NCI-H187 (cell line): ENCODE data around the gene TSPOAP1.
A peak's percentile ranks its signal among the peaks of the same experiment; 100 is the strongest.
"Not testable (repeated sequence)": the region's sequence is repeated elsewhere in the genome, so short reads cannot be mapped to it uniquely, and the experiment has no call there.

Experiments
- DNase-seq, 2 experiments: peaks; one replicate each; lab custom pipeline; 2025; lab: John Stamatoyannopoulos, UW

TSPOAP1 gene

DNA sequence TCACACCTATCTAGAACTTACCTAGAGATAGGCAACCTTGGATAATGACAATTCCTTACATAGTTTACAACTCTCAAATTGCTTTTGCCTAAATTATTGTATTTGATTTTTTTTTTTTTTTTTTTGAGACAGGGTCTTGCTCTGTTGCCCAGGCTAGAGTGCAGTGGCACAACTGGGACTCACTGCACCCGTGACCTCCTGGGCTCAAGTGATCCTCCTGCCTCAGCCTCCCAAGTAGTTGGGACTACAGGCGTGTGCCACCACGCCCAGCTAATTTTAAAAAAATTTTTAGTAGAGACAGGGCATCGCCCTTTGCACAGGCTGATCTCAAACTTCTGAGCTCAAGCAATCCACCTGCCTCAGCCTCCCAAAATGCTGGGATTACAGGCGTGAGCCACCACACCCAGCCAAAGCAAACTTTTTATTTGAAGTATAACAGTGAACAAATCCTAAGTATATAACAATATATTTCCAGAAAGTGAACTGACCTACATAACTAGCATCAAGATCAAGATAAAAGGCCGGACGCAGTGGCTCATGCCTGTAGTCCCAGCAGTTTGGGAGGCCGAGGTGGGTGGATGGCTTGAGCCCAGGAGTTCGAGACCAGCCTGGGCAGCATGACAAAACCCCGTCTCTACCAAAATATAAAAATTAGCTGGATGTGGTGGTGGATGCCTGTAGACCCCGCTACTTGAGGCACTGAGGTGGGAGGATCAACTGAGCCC is 12.7 kb upstream of the TSPOAP1 start:
- DNase-seq: not testable (repeated sequence)

DNA sequence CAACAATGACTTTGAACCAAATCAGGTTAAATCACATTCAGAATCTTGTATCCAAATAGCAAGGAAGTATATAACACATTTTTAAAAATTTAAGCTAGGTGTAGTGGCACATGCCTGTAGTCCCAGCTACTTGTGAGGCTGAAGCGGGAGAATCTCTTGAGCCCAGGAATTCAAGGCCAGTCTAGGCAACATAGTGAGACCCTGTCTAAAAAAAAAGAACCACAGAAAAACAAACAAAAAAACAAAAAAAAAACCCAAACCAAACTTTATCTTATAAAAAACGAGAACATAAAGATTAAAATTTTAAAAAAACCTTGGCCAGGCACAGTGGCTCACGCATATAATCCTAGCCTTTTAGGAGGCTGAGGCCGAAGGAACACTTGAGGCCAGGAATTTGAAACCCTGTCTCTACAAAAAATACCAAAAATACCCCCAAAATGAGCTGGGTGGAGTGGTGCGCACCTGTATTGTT is 11.8 kb upstream of the TSPOAP1 start:
- no peak for DNase-seq

DNA sequence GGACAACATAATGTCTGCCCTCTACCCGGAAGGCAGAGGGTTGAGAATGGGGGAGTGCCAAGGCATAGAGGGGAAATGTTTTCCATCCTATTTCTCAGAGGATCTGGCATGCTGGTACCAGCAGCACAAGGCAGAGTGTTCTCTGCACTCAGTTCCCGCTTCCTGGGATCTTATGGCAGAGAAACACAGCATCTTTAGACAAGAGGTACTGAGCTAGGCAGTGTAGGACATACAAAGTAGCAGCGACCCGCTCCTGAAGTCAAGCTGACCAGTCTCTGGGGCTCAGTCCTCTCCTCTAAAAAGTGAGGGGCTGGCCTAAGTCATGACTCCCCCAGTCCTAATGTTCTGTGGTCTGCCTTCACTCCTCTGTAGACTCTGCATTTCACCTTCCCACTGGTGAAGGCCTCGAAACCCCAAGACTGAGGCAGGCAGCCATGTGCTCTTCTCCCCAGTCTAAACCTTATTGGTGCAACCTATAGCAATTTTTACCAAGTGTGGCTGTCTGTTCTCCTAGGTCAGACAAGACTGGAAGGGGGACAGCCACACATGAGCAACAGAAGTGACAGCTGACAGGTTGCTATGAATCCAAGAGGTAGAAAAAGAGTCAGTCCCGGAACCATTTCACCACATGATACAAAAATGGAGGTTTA is 11.3 kb upstream of the TSPOAP1 start:
- no peak for DNase-seq

DNA sequence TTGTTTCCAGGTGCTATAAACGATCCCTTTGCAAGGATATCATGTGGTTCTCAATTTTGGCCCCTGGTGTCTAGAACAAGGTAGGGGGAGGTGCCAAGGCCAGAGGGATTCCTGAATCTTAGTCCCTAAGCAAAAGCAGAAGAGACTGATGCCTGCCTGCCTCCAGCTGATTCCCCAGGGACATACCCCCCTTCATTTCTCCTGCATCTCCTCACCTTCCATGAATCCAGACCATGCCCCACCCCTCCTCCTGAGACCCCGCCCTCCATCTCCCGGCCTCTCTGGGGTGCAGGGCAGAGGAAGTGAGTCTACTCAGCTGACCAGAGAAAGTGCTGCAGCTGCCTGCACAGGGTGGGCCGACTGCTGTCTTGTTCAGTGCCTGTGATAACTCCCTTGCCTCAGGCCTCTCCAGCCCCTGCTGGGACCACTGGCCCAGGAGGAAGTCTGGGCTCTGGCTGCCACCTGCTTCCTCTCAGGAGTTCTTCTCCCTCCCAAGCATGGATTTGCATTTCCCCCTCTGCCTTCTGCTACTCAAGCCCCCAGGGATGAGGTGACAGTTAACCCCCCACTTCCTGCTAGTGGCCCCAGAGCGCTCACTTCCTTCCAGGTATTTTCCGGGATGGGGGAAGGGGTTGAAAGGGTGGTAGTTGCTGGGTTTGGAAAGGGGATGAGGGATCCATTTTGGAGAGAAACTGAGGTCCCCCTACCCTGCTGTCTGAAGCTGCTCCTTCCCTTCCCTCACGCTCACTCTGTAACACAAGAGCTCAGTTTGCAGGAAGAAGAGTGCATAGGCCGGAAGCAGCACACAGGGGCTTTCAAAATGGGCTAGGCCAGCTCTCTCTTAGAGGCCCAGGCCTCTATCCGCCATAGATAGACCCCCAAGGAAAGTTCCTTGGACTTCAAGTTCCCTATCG is 10.5 kb upstream of the TSPOAP1 start:
- no peak for DNase-seq

DNA sequence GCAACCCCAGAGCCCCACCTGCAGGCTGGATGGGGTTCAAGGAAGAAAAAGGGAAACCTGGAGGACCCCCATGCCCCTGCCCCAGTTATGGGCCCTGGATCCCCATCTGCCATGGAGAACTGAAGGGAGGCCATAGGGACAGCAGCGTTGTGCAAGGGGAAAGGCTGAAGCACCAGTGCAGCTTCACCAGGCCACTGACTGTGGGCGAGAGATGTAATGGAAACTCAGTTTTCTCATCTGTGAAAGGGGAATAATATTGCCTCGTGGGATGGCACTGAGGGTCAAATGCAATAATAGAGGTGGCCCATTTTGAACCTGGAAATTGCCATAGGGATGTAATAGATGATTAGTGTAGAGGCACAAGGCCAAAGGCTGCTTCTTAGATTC is 9.9 kb upstream of the TSPOAP1 start:
- no peak for DNase-seq

DNA sequence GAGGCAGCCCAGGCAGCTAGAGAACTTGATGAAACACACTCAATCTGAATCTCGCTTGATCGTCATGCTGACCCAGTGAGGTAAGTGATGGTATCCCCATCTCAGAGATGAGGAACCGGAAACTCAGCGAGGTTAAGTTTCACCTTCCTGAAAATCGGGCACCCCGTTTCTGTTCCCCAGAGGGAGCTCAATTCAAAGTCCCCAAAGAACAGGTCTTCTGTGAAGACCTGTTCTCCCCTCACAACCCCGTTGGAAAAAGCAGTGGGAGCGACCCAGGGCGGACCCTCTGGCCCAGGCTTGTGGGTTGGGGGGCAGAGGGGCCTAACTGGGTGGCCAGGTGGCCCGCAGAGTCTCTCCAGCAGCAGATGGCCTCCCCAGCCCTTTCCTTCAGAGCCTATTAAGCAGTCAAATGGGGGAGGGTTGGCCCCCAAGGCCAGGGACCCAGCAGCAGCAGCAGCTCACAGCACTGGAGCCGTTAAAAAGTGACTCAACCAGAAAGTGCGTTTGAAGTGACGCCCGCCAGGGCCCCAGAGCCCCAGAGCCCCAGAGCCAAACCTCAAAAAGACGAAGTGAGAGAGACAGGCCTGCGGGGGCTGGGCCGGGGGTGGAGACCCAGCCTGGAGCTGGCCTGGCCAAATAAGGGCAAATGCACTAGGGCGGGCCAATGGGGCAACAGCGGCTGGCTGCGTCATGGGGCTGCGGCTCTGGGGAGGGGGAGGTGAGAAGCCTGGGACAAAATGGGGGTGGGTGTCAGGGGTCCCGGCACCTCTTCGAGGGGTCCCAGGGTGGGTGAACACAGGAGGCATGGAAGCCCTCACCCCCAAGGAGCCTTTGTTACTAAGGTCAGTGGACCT is 9.2 kb upstream of the TSPOAP1 start:
- no peak for DNase-seq

DNA sequence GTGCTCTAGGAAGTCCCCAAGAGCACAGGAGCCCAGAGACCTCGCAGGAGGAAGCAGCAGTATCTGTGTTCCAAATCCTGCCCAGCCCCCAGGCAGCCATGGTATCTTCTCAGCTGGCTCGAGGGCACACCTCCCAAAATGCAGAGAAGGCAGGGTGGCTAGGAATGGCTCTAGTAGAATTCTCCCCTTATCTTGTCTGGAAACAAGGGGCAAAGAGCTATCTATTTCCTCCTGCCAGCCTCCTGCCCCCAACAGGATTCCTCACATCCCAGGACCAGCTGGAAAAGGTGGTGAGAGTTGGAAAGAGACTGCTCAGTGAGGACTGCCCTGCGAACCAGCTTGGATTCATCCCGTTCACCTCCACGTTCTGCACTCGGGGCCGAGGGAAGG is 8.6 kb upstream of the TSPOAP1 start:
- no peak for DNase-seq

DNA sequence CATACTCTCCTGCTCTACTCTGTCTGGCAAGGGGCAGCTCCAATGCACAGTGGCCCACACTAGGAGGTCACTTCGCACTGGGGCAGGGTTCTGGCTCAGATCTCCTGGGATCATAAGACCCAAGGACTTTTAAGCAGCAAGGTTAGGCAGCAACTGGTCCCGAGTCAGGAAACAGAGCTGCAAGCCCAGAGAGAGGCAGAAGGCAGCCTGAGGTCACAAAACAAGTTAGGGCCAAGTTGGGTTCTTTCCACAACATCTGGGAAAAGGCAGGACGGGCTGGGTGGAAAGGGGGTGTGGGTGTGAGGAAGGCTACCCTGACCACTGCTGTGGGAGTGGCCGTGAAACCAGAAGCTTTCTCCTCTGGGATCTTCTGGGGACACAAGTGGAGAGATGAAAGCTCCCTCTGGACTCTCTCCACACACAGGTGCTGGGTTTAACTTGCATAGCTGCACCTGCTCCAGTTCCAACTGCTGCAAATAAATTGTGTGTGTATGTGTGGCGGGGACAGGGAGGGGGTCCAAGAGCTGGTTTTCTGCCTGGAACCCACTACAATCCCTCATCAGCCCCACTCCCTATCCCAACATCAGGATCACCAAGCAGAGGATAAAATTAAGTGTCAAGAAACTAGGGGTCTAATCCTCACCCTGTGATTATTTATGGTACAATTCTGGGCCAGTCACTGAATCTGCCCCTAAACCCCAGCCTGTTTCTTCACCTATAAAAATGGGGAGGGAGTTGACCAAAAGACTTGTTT is 8.0 kb upstream of the TSPOAP1 start:
- no peak for DNase-seq

DNA sequence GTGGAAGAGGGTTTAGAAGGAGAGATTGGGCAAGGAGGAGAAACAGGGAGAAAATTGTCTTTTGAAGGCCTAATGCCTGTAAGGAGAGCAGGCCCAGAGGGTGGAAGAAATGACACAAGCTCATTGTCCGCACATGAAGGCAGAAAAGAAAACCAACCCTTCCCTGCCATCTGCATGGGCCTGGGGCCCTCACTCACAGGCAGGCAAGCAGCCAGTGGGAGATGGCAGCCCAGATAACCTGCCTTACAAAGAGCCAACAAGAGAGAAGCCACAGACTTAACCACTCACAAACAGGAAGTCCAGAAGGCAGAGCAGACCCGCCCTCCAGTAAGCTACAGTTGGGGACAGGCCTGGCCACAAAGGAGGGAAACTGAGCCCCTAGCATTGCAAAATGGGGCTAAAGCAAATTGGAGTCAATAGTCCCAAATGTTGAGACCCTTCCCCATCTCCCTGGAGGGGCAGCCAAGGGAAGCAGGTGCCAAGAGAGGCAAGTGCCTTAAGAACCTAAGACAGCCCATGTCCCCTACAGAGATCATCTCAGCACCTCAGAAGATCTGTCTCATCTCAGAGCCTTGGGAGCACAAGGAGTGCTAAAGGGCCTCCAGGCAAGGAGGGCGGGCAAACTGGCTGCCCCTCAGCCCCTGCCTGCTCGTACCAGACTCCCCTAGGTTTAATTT is 7.3 kb upstream of the TSPOAP1 start:
- DNase-seq: no peak

DNA sequence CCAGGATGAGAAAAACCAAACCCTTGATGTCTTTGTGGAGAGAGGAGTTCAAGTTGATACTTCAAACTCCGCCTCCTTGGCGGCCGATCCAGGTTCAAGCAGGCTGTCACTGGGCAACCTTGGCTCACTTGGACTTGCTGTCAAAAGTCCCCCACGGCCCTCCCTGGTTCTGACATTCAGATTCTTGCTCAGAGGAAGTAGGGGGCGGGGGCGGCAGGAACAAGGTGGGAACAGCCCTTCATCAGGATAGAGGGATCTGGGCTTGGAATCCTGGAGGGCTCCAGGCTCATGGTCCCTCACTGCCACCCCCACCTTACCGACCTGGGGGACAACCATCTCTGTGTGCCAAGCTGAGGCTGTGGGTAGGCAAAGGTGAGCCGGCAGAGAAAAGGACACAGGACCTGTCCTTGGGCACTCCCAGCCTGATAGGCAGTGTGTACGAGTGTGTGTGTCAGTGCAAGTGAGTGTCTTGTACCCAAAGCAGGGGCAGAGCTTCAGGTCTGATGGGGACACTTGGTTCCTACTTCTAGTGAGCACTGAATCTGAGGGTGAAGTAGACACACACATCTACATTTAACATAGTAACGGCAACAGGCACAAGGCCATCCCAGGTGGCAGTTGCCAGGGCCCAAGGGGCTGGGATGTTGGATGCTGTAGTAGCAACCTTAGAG is 6.6 kb upstream of the TSPOAP1 start:
- no peak for DNase-seq

DNA sequence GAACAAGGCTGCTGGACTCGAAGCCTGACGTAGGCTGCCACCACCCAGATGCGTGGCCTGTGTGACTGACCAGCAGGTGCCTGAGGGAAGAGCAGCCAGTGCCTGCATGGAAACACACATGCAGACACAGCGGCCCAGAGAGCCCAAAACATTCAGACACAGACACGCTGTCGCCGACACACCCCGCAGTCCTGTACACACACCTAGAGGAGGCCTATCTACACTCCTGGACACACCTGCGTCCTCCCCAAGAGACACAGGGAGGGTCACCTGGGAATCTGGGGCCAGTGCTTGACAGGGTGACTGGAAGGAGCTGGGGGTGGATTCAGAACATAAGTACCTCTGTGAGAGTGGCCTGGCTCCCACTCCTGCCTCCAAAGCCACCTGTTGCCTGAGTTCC is 6.1 kb upstream of the TSPOAP1 start:
- peak in 1 of 2 experiments; percentile 19 for DNase-seq

DNA sequence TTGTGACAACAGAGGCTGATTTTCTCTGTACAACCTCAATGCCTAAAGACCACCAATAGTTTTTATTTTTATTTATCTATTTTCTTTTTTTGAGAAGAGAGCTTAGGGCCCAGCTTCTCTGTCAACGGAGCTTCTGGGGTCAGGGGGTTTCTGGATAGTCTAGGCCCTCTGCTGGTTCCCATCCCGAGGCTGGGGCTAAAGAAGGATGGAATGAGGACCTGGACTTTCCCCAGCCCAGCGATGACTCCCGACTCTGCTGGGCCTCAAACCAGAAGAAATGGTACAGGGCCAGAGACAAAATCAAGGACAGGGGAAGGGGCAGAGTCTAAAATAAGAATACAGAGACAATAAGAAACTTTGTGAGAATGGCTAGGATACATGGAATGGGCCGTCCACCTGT is 5.7 kb upstream of the TSPOAP1 start:
- DNase-seq: no peak

DNA sequence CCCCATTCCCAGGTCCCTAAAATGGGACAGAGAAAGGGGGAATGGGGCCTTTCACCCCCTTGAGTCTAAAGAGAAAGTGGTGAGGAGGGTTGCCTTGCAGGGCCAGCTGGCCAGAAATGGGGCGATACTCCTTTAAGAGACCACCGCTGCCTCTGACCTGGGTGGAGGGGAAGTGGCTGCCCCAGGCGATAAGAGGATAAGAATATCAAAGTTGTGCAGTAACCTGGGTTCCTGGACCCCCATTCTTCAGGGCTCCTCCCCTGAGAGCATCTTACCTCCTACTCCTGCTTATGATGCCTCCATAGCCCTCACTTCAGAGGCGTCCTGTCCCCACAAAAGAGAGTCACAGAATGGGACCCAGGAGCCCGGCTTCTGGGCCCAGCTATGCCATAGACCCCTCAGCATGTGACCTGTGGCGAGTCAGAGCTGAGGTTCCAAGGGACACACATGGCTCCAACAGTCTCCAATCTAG is 5.2 kb upstream of the TSPOAP1 start:
- DNase-seq: no peak

DNA sequence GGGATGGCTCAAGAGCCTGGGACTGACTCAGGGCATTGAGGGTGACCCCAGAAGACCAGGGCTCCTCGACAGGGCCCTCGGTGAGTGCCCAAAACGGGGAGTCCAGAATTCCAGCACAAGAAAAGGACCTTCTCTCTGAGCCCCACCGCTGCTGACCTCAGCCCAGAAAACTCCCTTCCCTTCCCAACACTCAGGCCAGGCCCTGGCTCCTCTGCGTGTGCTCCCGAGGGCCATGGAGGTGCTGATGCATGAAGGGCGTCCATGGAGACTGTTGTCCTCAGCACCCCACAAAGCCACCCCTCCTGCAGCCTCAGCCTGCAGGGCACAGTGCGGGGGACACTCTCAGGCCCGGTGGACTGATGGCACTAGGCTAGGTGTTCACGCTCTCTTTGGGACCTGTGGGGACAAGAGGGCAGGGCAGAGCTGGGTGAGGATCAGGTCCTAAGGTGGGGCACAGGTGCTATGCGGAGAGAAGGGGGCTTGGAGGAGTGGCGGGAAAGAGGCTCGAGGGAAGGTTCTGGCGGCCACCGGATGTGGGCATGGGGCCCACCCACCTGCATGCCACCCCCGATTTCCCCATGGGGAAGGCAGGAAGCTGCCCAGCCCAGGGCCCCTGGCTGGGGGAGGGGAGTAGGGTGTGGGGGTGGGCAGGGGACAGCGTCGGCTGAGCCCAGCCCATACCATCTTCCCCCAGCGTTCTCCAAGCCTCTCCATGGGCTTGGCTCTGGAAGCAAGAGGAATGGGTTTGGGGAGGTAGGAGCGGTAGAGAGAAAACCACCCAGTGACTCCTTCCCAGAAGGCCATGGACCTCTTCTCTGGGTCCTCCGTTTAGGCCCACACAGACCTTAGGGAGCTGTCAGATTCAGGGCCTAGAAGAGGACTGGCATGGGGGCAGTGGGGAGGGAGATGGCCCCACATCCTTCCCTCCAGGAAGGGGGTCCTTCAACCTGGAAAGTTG is 4.5 kb upstream of the TSPOAP1 start:
- DNase-seq: no peak

DNA sequence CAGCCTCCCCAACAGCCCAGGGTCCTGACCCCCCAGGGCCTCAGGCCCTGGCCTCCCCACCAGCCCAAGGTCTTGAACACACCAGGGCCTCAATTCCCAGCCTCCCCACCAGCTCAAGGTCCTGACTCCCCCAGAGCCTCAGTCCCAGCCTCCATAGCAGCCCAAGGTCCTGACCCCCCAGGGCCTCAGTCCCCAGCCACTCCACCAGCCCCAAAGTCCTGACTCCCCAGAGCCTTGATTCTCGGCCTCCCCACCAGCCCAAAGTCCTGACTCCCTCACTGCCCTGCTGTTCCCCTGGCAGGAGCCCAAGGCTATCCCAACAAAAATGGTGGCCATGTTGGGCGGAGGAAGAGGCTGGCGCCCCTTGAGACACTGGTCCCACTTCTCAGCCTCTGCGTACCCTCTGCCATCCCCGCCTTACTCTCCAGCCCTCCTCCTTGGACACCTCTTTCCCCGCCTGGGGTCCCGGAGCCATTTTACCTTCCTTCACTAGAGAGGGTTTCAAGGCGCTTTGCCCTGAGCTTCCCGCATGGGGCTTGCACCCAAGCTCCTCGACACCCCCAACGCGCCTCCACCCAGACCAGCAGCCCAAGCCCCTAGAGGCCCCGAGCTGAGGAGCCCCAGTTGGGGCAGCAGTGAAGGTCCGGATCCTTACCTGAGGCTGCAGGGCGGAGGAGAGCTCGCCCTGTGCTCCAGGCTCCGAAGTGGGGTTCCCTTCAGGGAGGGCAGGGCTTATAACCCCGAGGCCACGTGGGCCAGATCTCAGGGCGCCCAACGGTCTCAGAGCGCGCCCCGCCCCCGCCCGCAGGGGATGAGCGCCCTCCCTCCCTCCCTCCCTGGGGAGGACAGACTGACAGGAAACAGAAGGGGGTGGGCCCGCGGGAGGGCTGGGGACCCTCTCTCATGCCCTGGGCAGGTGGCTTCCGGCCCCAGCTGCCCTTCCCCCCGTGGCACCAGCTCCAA is 3.5 kb upstream of the TSPOAP1 start:
- no peak for DNase-seq

DNA sequence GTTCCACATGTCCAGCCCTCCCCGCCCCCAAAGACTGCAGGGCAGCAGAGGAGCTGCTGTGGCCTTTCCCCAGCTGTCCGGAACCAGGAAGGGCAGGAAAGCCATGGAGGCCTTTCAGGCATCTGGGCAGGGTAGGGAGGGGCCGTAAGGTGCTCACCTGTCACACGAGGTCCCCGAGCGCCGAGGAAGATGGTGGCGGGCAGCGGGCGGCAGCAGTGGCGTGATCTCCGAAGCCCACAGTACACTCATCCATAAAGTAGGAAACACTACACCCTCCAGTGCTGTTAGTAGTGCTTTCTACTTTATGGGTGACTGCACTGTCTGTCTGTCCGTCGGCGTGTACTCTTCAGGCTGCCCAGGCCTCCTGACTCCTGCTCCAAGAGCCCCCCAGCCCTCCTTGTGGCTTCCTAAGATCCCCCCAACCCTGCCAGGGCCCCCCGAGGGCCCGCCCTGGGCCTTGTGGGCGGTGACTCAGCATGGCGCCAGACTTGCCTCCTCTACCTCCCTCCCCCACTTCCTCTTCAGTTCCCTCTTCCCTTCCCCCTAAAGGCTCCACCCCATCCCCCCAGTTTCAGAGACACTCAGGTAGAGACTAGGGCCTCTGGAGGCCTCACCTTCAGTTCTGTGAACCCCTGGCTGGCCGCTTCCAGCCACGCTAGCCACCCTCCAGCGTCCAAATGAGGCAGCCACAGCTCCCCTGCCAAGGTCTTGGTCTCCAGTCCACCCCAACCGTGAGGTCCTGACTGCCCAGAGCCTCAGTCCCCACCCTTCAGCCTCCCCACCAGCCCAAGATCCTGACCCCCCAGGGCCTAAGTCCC is 2.6 kb upstream of the TSPOAP1 start:
- DNase-seq: no peak
